PFSK-1 (cell line): ENCODE measurements around the gene GLYAT.

Experiments
- FOXP2 ChIP-seq: optimal IDR thresholded peaks from 2 replicates; pipeline ENCODE3; 2011; ENCODE audit warnings: borderline replicate concordance, control low read depth, inconsistent platforms; ENCODE audit not compliant: insufficient read depth; ENCODE audit errors: extremely low read length, extremely low read depth
- POLR2AphosphoS5 ChIP-seq: IDR thresholded peaks from 2 replicates; pipeline ENCODE4 v1.6.1; 2012; ENCODE audit warnings: low read depth, mild to moderate bottlenecking, control low read depth, low read length, moderate library complexity
- SIN3A ChIP-seq: IDR thresholded peaks from 2 replicates; pipeline ENCODE4 v1.6.1; 2012; ENCODE audit warnings: mild to moderate bottlenecking, low read length, moderate library complexity, borderline replicate concordance; ENCODE audit not compliant: insufficient read depth
- TAF1 ChIP-seq: IDR thresholded peaks from 2 replicates; pipeline ENCODE4 v1.6.1; 2012; ENCODE audit warnings: low read length, control low read depth, borderline replicate concordance; ENCODE audit not compliant: insufficient read depth
- TF ChIP-seq, protein P1 (sequence below), 2 experiments: IDR thresholded peaks; 2 replicates each; pipeline versions ENCODE4 v1.6.1 to v1.8.0; 2011 to 2012; ENCODE audit warnings: low read depth in 2 of 2, low read length in 2 of 2, control low read depth in 1 of 2, inconsistent platforms in 1 of 2, mild to moderate bottlenecking in 1 of 2, moderate library complexity in 1 of 2; ENCODE audit not compliant: insufficient read depth in 1 of 2

Gene GLYAT

DNA sequence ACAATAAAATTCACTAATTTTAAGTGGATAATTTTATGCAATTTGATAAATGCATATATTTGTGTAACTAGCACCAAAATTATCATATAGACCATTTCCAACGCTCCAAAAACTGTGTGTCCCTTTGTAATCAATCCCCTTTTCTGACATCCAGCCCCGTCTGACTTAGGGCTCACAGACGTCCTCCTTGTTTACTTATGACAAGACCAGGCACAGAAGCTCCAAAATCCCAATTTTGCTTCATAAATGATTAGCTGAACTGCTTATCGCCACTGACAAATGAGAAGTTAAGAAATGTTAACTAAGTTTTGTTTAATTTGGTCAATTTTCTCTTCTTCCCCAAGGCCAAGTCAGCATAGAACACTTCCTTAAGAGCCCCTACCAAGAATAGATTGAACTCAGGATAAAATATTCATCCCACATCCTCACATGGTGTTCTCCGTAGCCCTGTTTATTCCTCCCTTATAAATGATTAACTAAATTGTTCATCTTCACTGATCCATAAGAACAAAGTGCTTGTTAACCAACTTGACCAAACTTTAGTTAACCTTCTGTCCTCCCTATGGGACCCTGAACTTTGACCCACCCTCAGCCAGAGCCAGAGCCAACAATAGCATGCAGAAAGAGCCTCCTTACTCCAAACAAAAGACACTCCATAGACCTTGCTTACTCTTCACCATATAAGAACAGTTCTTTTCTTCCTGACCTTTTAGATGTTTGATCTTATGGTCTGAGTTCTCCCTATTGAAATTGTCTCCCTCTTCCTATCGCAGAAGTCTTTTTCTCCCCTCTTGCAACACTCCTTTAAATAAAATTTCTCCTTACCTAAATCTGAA lies 30.8 kb upstream of the GLYAT start:
- TF ChIP-seq SIN3A (no peak), POLR2AphosphoS5 (no peak), TAF1 (no peak), FOXP2 (no peak)
- TF ChIP-seq, protein P1, sequence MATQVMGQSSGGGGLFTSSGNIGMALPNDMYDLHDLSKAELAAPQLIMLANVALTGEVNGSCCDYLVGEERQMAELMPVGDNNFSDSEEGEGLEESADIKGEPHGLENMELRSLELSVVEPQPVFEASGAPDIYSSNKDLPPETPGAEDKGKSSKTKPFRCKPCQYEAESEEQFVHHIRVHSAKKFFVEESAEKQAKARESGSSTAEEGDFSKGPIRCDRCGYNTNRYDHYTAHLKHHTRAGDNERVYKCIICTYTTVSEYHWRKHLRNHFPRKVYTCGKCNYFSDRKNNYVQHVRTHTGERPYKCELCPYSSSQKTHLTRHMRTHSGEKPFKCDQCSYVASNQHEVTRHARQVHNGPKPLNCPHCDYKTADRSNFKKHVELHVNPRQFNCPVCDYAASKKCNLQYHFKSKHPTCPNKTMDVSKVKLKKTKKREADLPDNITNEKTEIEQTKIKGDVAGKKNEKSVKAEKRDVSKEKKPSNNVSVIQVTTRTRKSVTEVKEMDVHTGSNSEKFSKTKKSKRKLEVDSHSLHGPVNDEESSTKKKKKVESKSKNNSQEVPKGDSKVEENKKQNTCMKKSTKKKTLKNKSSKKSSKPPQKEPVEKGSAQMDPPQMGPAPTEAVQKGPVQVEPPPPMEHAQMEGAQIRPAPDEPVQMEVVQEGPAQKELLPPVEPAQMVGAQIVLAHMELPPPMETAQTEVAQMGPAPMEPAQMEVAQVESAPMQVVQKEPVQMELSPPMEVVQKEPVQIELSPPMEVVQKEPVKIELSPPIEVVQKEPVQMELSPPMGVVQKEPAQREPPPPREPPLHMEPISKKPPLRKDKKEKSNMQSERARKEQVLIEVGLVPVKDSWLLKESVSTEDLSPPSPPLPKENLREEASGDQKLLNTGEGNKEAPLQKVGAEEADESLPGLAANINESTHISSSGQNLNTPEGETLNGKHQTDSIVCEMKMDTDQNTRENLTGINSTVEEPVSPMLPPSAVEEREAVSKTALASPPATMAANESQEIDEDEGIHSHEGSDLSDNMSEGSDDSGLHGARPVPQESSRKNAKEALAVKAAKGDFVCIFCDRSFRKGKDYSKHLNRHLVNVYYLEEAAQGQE (IDR thresholded peaks at IDR 0.05; ENCODE audit: insufficient read depth in 1 of 2, low read depth in 2 of 2, low read length in 2 of 2) = no peak

DNA sequence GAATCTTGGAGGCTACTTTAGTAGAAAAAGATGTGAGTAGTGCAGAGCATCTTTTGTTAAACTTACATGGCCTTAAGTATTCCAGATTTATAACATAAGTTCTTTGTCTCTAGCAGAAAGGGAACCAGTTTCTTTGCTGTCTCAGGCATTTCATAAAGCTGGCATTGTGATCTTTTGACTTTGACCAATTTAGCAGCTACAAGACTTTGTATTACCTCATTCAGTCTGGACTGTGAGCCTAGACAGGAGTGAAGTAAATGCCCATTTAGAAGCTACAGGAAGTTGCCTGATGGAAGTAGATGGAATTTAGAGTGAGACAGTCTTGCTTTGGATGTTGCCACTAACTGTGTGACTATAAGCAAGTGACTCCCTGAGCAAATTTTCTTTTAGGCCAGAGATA lies 25.7 kb upstream of the GLYAT start:
- TF ChIP-seq FOXP2 (no peak), TAF1 (no peak), SIN3A (no peak), POLR2AphosphoS5 (no peak)
- TF ChIP-seq, protein P1 (IDR thresholded peaks at IDR 0.05; ENCODE audit: insufficient read depth in 1 of 2, low read depth in 2 of 2, low read length in 2 of 2) = no peak

DNA sequence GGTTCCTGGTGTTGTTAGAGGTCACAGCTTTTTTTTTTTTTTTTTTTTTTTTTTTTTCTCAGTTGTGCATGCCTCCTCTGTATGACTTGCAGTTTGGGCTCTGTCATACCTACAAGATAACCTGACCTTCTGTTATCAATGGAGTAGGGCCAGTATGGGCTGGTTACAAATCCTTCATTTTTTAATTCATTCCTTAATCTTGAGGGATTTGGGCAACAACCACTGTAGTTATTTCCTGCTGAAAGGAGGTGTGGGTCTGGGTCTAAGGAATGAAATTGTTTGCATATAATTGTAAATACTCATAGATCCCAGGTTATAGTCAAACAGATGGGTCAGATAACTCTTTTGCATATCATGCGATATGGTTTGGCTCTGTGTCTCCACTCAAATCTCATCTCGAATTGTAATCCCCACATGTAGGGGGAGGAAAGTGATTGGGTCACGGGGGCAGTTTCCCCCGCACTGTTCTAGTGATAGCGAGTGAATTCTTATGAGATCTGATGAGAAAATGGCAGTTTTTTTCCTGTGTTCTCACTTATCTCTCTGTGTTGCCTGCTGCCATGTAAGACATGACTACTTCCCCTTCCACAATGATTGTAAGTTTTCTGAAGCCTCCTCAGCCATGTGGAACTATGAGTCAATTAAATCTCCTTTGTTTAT lies 14.1 kb upstream of the GLYAT start:
- TF ChIP-seq POLR2AphosphoS5 (no peak), SIN3A (no peak), FOXP2 (no peak), TAF1 (no peak)
- TF ChIP-seq, protein P1 (IDR thresholded peaks at IDR 0.05; ENCODE audit: insufficient read depth in 1 of 2, low read depth in 2 of 2, low read length in 2 of 2) = no peak

DNA sequence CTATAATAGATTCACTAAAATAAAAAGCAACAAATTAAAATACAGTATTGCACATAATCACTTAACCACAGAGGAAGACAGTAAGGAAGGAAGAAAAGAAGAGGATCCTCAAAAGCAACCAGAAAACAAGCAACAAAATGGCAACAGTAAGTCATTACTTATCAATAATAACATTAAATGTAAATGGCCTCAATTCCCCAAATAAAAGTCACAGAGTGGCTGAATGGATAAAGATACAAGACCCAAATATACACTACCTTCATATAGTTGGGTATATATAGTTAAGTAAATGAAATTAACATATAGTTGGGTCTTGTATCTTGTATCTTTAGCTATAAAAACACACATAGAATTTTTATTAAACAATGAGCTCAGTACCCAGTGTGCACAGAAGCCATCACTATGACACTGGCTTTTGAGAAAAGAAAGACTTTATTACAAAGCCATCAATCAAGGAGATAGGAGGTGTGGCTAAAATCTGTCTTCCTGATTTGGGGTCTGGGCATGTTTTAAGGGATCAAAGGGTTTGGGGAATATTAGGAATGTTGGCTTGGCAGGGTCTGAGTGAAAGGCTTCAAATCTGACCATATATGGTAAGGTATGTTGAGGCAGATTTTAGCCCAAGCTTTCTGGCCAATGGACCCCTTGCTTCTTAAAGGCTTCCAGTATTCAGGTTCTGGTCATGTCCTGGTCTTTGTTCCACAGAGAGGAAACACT lies 13.4 kb upstream of the GLYAT start:
- no peak for TF ChIP-seq SIN3A
- TF ChIP-seq, protein P1 (IDR thresholded peaks at IDR 0.05; ENCODE audit: insufficient read depth in 1 of 2, low read depth in 2 of 2, low read length in 2 of 2) = no peak
- no peak for TF ChIP-seq POLR2AphosphoS5
- no peak for TF ChIP-seq FOXP2
- TF ChIP-seq TAF1 = no peak
